GM23338 (cell line): Measurements from ENCODE around the gene PLEKHG4B. TPM values are rescaled to one million over a fixed set of nuclear protein-coding genes. Genes with fewer than 3 reads are reported as not detected.

Source experiments
- ATAC-seq: fragments of 200-7000 bp; cut with Tn5 transposase; 3 replicates; pipeline ENCODE4 v1.9.1; 2020
- DNase-seq: peaks from one replicate; pipeline ENCODE4 v3.0.0-alpha.2; 2015; ENCODE audit warnings: low spot score
- H2AFZ ChIP-seq: fragments of 200-600 bp; sonication (generic); 2 replicates; pipeline ENCODE4 v1.8.0; 2016; ENCODE audit warnings: antibody characterized with exemption, mild to moderate bottlenecking, moderate library complexity
- H3F3A ChIP-seq: fragments of 200-600 bp; sonication (generic); replicated peaks from 2 replicates; pipeline ENCODE4 v1.8.0; 2017; ENCODE audit warnings: antibody characterized with exemption, mixed run types, low read depth
- H3K27ac ChIP-seq: fragments of 200-600 bp; sonication (generic); 2 replicates; pipeline ENCODE4 v1.6.1; 2016; ENCODE audit warnings: low read depth
- H3K27me3 ChIP-seq: fragments of 200-600 bp; sonication (generic); 2 replicates; pipeline ENCODE4 v1.8.0; 2016; ENCODE audit warnings: mild to moderate bottlenecking, mixed run types, moderate library complexity; ENCODE audit not compliant: insufficient read depth
- H3K36me3 ChIP-seq: fragments of 200-600 bp; sonication (generic); 2 replicates; pipeline ENCODE4 v1.8.0; 2016; ENCODE audit warnings: mild to moderate bottlenecking; ENCODE audit not compliant: insufficient read depth
- H3K4me1 ChIP-seq: fragments of 200-600 bp; sonication (generic); 2 replicates; pipeline ENCODE4 v1.8.0; 2016; ENCODE audit warnings: mild to moderate bottlenecking, moderate library complexity; ENCODE audit not compliant: insufficient read depth
- H3K4me2 ChIP-seq: fragments of 200-600 bp; sonication (generic); 2 replicates; pipeline ENCODE4 v1.7.1; 2017; ENCODE audit warnings: mixed run types
- H3K4me3 ChIP-seq: fragments of 200-600 bp; sonication (generic); 2 replicates; pipeline ENCODE4 v1.6.1; 2016; ENCODE audit warnings: mixed run types
- H3K79me2 ChIP-seq: fragments of 200-600 bp; sonication (generic); replicated peaks from 2 replicates; pipeline ENCODE4 v1.8.0; 2017; ENCODE audit warnings: mild to moderate bottlenecking; ENCODE audit not compliant: insufficient read depth
- H3K9me2 ChIP-seq: fragments of 200-600 bp; sonication (generic); 2 replicates; pipeline ENCODE4 v1.8.0; 2017; ENCODE audit not compliant: insufficient read depth
- H4K20me1 ChIP-seq: fragments of 200-600 bp; sonication (generic); replicated peaks from 2 replicates; pipeline ENCODE4 v1.8.0; 2017; ENCODE audit warnings: mild to moderate bottlenecking; ENCODE audit not compliant: insufficient read depth
- H3K27ac Mint-ChIP-seq: 2 replicates; pipeline ENCODE4 v1.8.0; 2020; ENCODE audit warnings: inconsistent platforms, mild to moderate bottlenecking, moderate library complexity, mixed read lengths
- H3K27me3 Mint-ChIP-seq: 3 replicates; pipeline ENCODE4 v1.8.0; 2022; ENCODE audit warnings: low read depth, mild to moderate bottlenecking, moderate library complexity, mixed read lengths, inconsistent platforms; ENCODE audit not compliant: insufficient read depth, poor library complexity
- H3K36me3 Mint-ChIP-seq: 3 replicates; pipeline ENCODE4 v1.8.0; 2021; ENCODE audit warnings: low read depth, mild to moderate bottlenecking, inconsistent platforms, moderate library complexity, mixed read lengths
- H3K4me1 Mint-ChIP-seq: 3 replicates; pipeline ENCODE4 v1.8.0; 2020; ENCODE audit warnings: mild to moderate bottlenecking, inconsistent platforms, mixed read lengths
- H3K4me3 Mint-ChIP-seq: 3 replicates; pipeline ENCODE4 v1.8.0; 2021; ENCODE audit warnings: moderate library complexity, mild to moderate bottlenecking, inconsistent platforms, mixed read lengths
- H3K9me3 Mint-ChIP-seq: 3 replicates; pipeline ENCODE4 v1.8.0; 2020; ENCODE audit warnings: moderate library complexity, mild to moderate bottlenecking, inconsistent platforms, mixed read lengths
- CREB1 ChIP-seq: fragments of 250-450 bp; sonication (Bioruptor Pico); IDR thresholded peaks from 2 replicates; pipeline ENCODE4 v1.5.0; 2020; ENCODE audit warnings: low read depth, mild to moderate bottlenecking, moderate library complexity
- CTCF ChIP-seq, 2 experiments: fragments of 200-600 bp in 1 of 2; sonication (generic) in 1 of 2; conservative IDR thresholded peaks; 2 replicates each; pipeline versions ENCODE4 v1.5.1 to v1.6.1; 2016 to 2017; ENCODE audit warnings: antibody characterized with exemption in 2 of 2, low read depth in 2 of 2, mild to moderate bottlenecking in 2 of 2, moderate library complexity in 1 of 2
- ETS1 ChIP-seq: IDR thresholded peaks from 2 replicates; pipeline ENCODE4 v1.6.1; 2016; ENCODE audit warnings: antibody characterized with exemption
- EZH2 ChIP-seq: fragments of 200-600 bp; sonication (generic); IDR thresholded peaks from one replicate; pipeline ENCODE4 v1.8.0; 2017; ENCODE audit warnings: antibody characterized with exemption, mild to moderate bottlenecking, low read depth; ENCODE audit not compliant: unreplicated experiment
- EZH2phosphoT487 ChIP-seq: fragments of 200-600 bp; sonication (generic); IDR thresholded peaks from one replicate; pipeline ENCODE4 v1.8.1; 2018; ENCODE audit warnings: antibody characterized with exemption; ENCODE audit not compliant: unreplicated experiment
- JUNB ChIP-seq: IDR thresholded peaks from one replicate; pipeline ENCODE4 v1.6.1; 2016; ENCODE audit warnings: antibody characterized with exemption; ENCODE audit not compliant: unreplicated experiment
- NANOG ChIP-seq: IDR thresholded peaks from 2 replicates; pipeline ENCODE4 v1.6.1; 2016; ENCODE audit warnings: antibody characterized with exemption, borderline replicate concordance
- POLR2AphosphoS5 ChIP-seq: IDR thresholded peaks from 2 replicates; pipeline ENCODE4 v1.6.1; 2016; ENCODE audit warnings: antibody characterized with exemption, low read depth
- REST ChIP-seq: IDR thresholded peaks from one replicate; pipeline ENCODE4 v1.6.1; 2018; ENCODE audit warnings: antibody characterized with exemption; ENCODE audit not compliant: unreplicated experiment
- STAT1 ChIP-seq: IDR thresholded peaks from one replicate; pipeline ENCODE4 v1.6.1; 2016; ENCODE audit warnings: antibody characterized with exemption; ENCODE audit not compliant: unreplicated experiment
- ZNF114 ChIP-seq: fragments of 250-450 bp; sonication (Bioruptor Pico); IDR thresholded peaks from 2 replicates; pipeline ENCODE4 v1.5.0; 2020; ENCODE audit warnings: mild to moderate bottlenecking, moderate library complexity
- ZNF331 ChIP-seq: fragments of 250-450 bp; sonication (Bioruptor Pico); IDR thresholded peaks from 2 replicates; pipeline ENCODE4 v1.5.0; 2020; ENCODE audit warnings: low read depth, mild to moderate bottlenecking, moderate library complexity
- ZNF462 ChIP-seq: fragments of 250-450 bp; sonication (Bioruptor Pico); IDR thresholded peaks from 2 replicates; pipeline ENCODE4 v1.5.0; 2020; ENCODE audit warnings: mild to moderate bottlenecking, moderate library complexity
- polyA plus RNA-seq: library from polyadenylated mRNA; unstranded; fragments of >200 nt; fragmentation: Nextera tagmentation; extraction: Ambion mirVana; gene quantifications from 2 replicates; pipeline ENCODE4 v1.2.1, GENCODE V29; 2016
- total RNA-seq: library from RNA; depleted of rRNA; stranded (reverse); fragments of >200 nt; shearing (Covaris generic); gene quantifications from 2 replicates; pipeline ENCODE4 v1.2.3, GENCODE V29; 2014

PLEKHG4B gene
- total and polyA plus RNA-seq, 2 experiments from 2014 or later = 33.5 to 54.8 TPM

GRCh38 chr5:163841-164240, 71.9 kb downstream of the PLEKHG4B start:
- DNase-seq = no peak
- H3K27me3 Mint-ChIP-seq = peaks cover 17% of the 10 kb centered on the region
- H3K4me3 Mint-ChIP-seq = no peak overlapping the region
- H3K4me2 ChIP-seq = no peak overlapping the region
- H3K27me3 ChIP-seq = no peaks in the 10 kb centered on the region
- no peak for ATAC-seq
- H3K9me2 ChIP-seq = no peaks in the 10 kb centered on the region
- H3K36me3 ChIP-seq = no peaks in the 10 kb centered on the region
- H2AFZ ChIP-seq = no peak overlapping the region
- peaks cover 8% of the 10 kb centered on the region; the same call in 1 of the 2 replicates for H3F3A ChIP-seq
- H3K4me3 ChIP-seq = no peak overlapping the region
- peaks cover 19% of the 10 kb centered on the region for H3K9me3 Mint-ChIP-seq
- no peaks in the 10 kb centered on the region for H3K79me2 ChIP-seq
- H3K36me3 Mint-ChIP-seq = peaks cover 55% of the 10 kb centered on the region
- no peaks in the 10 kb centered on the region for H3K4me1 ChIP-seq
- H3K27ac Mint-ChIP-seq = no peak overlapping the region
- no peak for TF ChIP-seq ZNF462
- no peak for TF ChIP-seq EZH2phosphoT487
- no peak for TF ChIP-seq ZNF331 (CRISPR knock-in tag)
- no peak for TF ChIP-seq CREB1 (CRISPR knock-in tag)
- TF ChIP-seq NANOG = no peak
- TF ChIP-seq ZNF114 (CRISPR knock-in tag) = no peak
- no peak for TF ChIP-seq POLR2AphosphoS5
- TF ChIP-seq STAT1 = no peak
- no peak for TF ChIP-seq JUNB
- TF ChIP-seq ETS1 = no peak
- no peak for TF ChIP-seq CTCF (conservative IDR thresholded peaks at IDR 0.05; ENCODE audit: low read depth in 2 of 2)
- no peak for TF ChIP-seq EZH2
- no peak for TF ChIP-seq REST
- peaks cover 12% of the 10 kb centered on the region for H3K4me1 Mint-ChIP-seq
- no peak overlapping the region for H3K27ac ChIP-seq
- no peaks in the 10 kb centered on the region; the same call in 1 of the 2 replicates for H4K20me1 ChIP-seq
